HCT116 (cell line): ENCODE data around the gene STK32C. TPM values are rescaled to one million over a fixed set of nuclear protein-coding genes. Genes with fewer than 3 reads are reported as not detected.

ENCODE experiments used
- ATAC-seq: fragments of 200-7000 bp; cut with Tn5 transposase; 2 replicates; pipeline ENCODE4 v1.9.1; 2020; ENCODE audit warnings: mild to moderate bottlenecking, moderate library complexity
- BruUV-seq: library from RNA; stranded (reverse); fragments of 400-500 nt; replicated peaks from 2 replicates; lab custom pipeline; 2021; lab: Mats Ljungman, UMichigan
- CTCF ChIA-PET: fragments of 300-600 bp; sonication (Branson Sonifier 250); formaldehyde crosslinking; loops from one replicate; lab custom pipeline; 2021; ENCODE audit warnings: antibody characterized with exemption; lab: Charles Lee
- POLR2A ChIA-PET: fragments of 300-600, 350-600 bp; sonication (Branson Sonifier 250); formaldehyde crosslinking; loops from one replicate; lab custom pipeline; 2021; ENCODE audit warnings: antibody characterized with exemption; lab: Charles Lee
- RAD21 ChIA-PET, 2 experiments: fragments of 300-600 bp; sonication (Branson Sonifier 250); formaldehyde crosslinking; loops; one replicate each; lab custom pipeline; 2023; ENCODE audit warnings: low total read pairs in 2 of 2; ENCODE audit not compliant: uncharacterized antibody in 2 of 2, unreplicated experiment in 2 of 2, low non-redundant PET in 1 of 2; lab: Charles Lee
- DNase-seq: peaks from one replicate; pipeline ENCODE4 v3.0.0-alpha.2; 2010; ENCODE audit warnings: low read depth, low spot score
- H2AFZ ChIP-seq: fragments of 200-600 bp; shearing (Covaris generic), sonication (generic); 2 replicates; pipeline ENCODE4 v1.6.1; 2017; ENCODE audit warnings: low read depth, mixed run types, mixed read lengths, antibody characterized with exemption, low read length; ENCODE audit not compliant: poor library complexity, severe bottlenecking
- H3K27ac ChIP-seq: 2 replicates; pipeline ENCODE4 v1.5.1; 2012; ENCODE audit warnings: low read depth, low read length
- H3K27me3 ChIP-seq: fragments of 200-600 bp; sonication (generic); 2 replicates; pipeline ENCODE4 v1.6.1; 2016; ENCODE audit warnings: mixed run types, low read length, mixed read lengths; ENCODE audit not compliant: insufficient read depth
- H3K36me3 ChIP-seq, 2 experiments: fragments of 200-500 bp in 1 of 2; fragments of 200-600 bp in 1 of 2; sonication (Bioruptor generic) in 1 of 2; sonication (generic) in 1 of 2; 2 replicates each; pipeline versions ENCODE4 v1.5.1 to v1.6.1; 2014 to 2016; ENCODE audit warnings: low read length in 2 of 2, inconsistent platforms in 1 of 2, mixed read lengths in 1 of 2, mixed run types in 1 of 2; ENCODE audit not compliant: insufficient read depth in 2 of 2, control insufficient read depth in 1 of 2
- H3K4me1 ChIP-seq, 2 experiments: fragments of 200-600 bp in 1 of 2; sonication (generic) in 1 of 2; 2 replicates each; pipeline versions ENCODE4 v1.5.1 to v1.6.1; 2012 to 2017; ENCODE audit warnings: low read length in 2 of 2, inconsistent platforms in 1 of 2, mild to moderate bottlenecking in 1 of 2, mixed read lengths in 1 of 2, mixed run types in 1 of 2, moderate library complexity in 1 of 2; ENCODE audit not compliant: insufficient read depth in 2 of 2, control insufficient read depth in 1 of 2
- H3K4me2 ChIP-seq: fragments of 200-600 bp; sonication (generic); 2 replicates; pipeline ENCODE4 v1.6.1; 2017; ENCODE audit warnings: mixed run types, low read length, mixed read lengths
- H3K4me3 ChIP-seq, 2 experiments: fragments of 200-600 bp in 1 of 2; sonication (generic) in 1 of 2; replicated peaks in 1 of 2; 2 replicates each; pipeline ENCODE4 v1.5.1; 2011 to 2016; ENCODE audit warnings: low read length in 2 of 2, control low read depth in 1 of 2, low read depth in 1 of 2, mild to moderate bottlenecking in 1 of 2, mixed read lengths in 1 of 2, mixed run types in 1 of 2
- H3K79me2 ChIP-seq: fragments of 200-600 bp; sonication (generic); 2 replicates; pipeline ENCODE4 v1.6.1; 2017; ENCODE audit warnings: mild to moderate bottlenecking, mixed run types, low read length, moderate library complexity, mixed read lengths; ENCODE audit not compliant: insufficient read depth
- H3K9ac ChIP-seq: fragments of 200-600 bp; sonication (generic); 2 replicates; pipeline ENCODE4 v1.6.1; 2016; ENCODE audit warnings: low read length, mixed read lengths
- H3K9me2 ChIP-seq: fragments of 200-600 bp; sonication (generic), shearing (Covaris generic); 2 replicates; pipeline ENCODE4 v1.6.1; 2017; ENCODE audit warnings: mixed run types, mild to moderate bottlenecking, moderate library complexity; ENCODE audit not compliant: insufficient read depth
- H3K9me3 ChIP-seq, 2 experiments: fragments of 200-500 bp in 1 of 2; fragments of 200-600 bp in 1 of 2; sonication (Bioruptor generic) in 1 of 2; sonication (generic) in 1 of 2; 2 replicates each; pipeline ENCODE4 v1.6.1; 2014 to 2017; ENCODE audit warnings: low read length in 2 of 2, mixed read lengths in 2 of 2, inconsistent platforms in 1 of 2, low read depth in 1 of 2, mild to moderate bottlenecking in 1 of 2, mixed run types in 1 of 2, moderate library complexity in 1 of 2; ENCODE audit not compliant: control insufficient read depth in 1 of 2, insufficient read depth in 1 of 2
- H4K20me1 ChIP-seq: fragments of 200-600 bp; sonication (generic), shearing (Covaris generic); 2 replicates; pipeline ENCODE4 v1.6.1; 2017; ENCODE audit warnings: mixed run types, mild to moderate bottlenecking, moderate library complexity; ENCODE audit not compliant: insufficient read depth
- CBX3 ChIP-seq: IDR thresholded peaks from 2 replicates; pipeline ENCODE4 v1.6.1; 2012; ENCODE audit warnings: low read depth
- CEBPB ChIP-seq: IDR thresholded peaks from 2 replicates; pipeline ENCODE4 v1.6.1; 2012; ENCODE audit warnings: low read depth
- EGR1 ChIP-seq: IDR thresholded peaks from 2 replicates; pipeline ENCODE4 v1.6.1; 2012; ENCODE audit warnings: low read depth
- EZH2phosphoT487 ChIP-seq: fragments of 200-600 bp; IDR thresholded peaks from 2 replicates; pipeline ENCODE4 v1.6.1; 2018; ENCODE audit warnings: antibody characterized with exemption, borderline replicate concordance
- FOSL1 ChIP-seq: IDR thresholded peaks from 2 replicates; pipeline ENCODE4 v1.6.1; 2012; ENCODE audit warnings: low read depth
- JUND ChIP-seq: IDR thresholded peaks from 2 replicates; pipeline ENCODE4 v1.6.1; 2012
- POLR2A ChIP-seq: IDR thresholded peaks from 2 replicates; pipeline ENCODE4 v1.7.0; 2011; ENCODE audit warnings: borderline replicate concordance; ENCODE audit not compliant: insufficient read depth, insufficient read length; ENCODE audit errors: extremely low read depth
- POLR2AphosphoS5 ChIP-seq: IDR thresholded peaks from 2 replicates; pipeline ENCODE4 v1.6.1; 2011; ENCODE audit warnings: mild to moderate bottlenecking, low read depth, low read length, moderate library complexity
- RAD21 ChIP-seq: IDR thresholded peaks from 2 replicates; pipeline ENCODE4 v1.6.1; 2012; ENCODE audit warnings: low read depth, mild to moderate bottlenecking
- SP1 ChIP-seq: IDR thresholded peaks from 2 replicates; pipeline ENCODE4 v1.6.1; 2012; ENCODE audit warnings: low read depth
- SRF ChIP-seq: IDR thresholded peaks from 2 replicates; pipeline ENCODE4 v1.6.1; 2012; ENCODE audit warnings: low read depth
- TCF7L2 ChIP-seq: IDR thresholded peaks from 2 replicates; pipeline ENCODE4 v1.7.0; 2011; ENCODE audit warnings: borderline replicate concordance, inconsistent platforms; ENCODE audit not compliant: insufficient read depth, insufficient read length; ENCODE audit errors: extremely low read depth
- YY1 ChIP-seq: IDR thresholded peaks from 2 replicates; pipeline ENCODE4 v1.6.1; 2011; ENCODE audit warnings: low read length, low read depth, moderate library complexity, mild to moderate bottlenecking; ENCODE audit not compliant: insufficient replicate concordance; ENCODE audit errors: extremely low read depth
- ZNF274 ChIP-seq: fragments of 200-500 bp; sonication (Bioruptor generic); IDR thresholded peaks from 2 replicates; pipeline ENCODE4 v1.6.1; 2014; ENCODE audit warnings: mild to moderate bottlenecking, low read depth, low read length, inconsistent platforms
- intact Hi-C: fragments of 100-400 bp; cut with micrococcal nuclease; formaldehyde crosslinking; loops from 2 replicates; pipeline ENCODE4 v1.10.0; 2022
- total RNA-seq: library from RNA; stranded (reverse); gene quantifications from one replicate; pipeline ENCODE4 v1.2.1, GENCODE V29; 2021; ENCODE audit not compliant: unreplicated experiment
- TF ChIP-seq, protein P1 (sequence below), 3 experiments: fragments of 200-600 bp in 1 of 3; sonication (generic) in 1 of 3; IDR thresholded peaks in 2 of 3; conservative IDR thresholded peaks in 1 of 3; 2 replicates each; pipeline ENCODE4 v1.5.1; 2012 to 2017; ENCODE audit warnings: low read depth in 2 of 3, low read length in 2 of 3, antibody characterized with exemption in 1 of 3, borderline replicate concordance in 1 of 3, control low read depth in 1 of 3, mild to moderate bottlenecking in 1 of 3, mixed read lengths in 1 of 3, mixed run types in 1 of 3, moderate library complexity in 1 of 3; ENCODE audit not compliant: insufficient read depth in 1 of 3
- TF ChIP-seq, protein P2 (sequence below): IDR thresholded peaks from 2 replicates; pipeline ENCODE4 v1.6.1; 2012
- TF ChIP-seq, protein P3 (sequence below): IDR thresholded peaks from 2 replicates; pipeline ENCODE4 v1.6.1; 2012; ENCODE audit warnings: low read depth
- TF ChIP-seq, protein P4 (sequence below): IDR thresholded peaks from 2 replicates; pipeline ENCODE4 v1.6.1; 2011; ENCODE audit warnings: mild to moderate bottlenecking, low read length, moderate library complexity; ENCODE audit not compliant: insufficient replicate concordance; ENCODE audit errors: extremely low read depth

The STK32C gene
- total RNA-seq, 1 experiment from 2014 or later: 29.7 TPM

DNA sequence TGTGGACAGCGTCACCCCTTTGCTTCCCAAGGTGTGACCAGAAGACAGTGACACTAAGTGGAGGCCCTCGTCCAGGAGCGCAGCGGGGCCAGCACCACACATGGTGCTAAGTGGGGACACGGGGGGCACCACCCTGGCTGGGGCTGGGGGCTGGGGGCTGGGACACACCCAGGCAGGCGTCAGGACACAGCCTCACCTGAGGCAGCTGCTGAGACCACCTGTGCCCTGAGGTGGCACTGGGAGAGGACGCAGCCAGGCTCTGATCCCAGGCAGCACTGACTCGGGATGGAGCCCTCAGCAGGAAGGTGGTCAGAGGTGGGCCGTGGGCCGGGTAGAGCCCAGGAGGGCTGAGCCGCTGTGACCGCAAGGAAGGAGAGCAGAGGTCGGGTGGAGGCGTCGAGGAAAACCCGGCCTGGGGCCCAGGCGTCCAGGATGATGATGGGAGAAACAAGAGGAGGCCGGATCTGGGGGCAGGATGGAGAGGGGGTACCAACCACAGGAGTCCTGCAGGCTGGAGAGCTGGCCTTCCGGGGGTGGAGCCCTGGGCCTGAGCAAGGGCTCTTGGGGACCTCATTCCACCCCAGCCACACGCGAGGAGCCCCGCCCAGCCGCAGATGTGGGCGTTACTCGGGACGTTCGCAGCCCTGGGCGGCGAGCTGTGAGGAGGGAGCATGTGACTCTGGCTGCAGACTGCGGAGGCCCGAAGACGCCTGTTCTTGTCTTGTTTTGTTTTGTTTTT, 46.8 kb upstream of the STK32C start:
- H3K27ac ChIP-seq: no peak overlapping the region
- no peaks in the 10 kb centered on the region for H3K4me1 ChIP-seq
- H3K4me3 ChIP-seq: no peak overlapping the region
- no peak overlapping the region for H3K9ac ChIP-seq
- TF ChIP-seq POLR2AphosphoS5 (no peak), POLR2A (no peak), RAD21 (no peak), SRF (no peak), SP1 (no peak), JUND (no peak), EGR1 (no peak), CEBPB (no peak), FOSL1 (no peak), TCF7L2 (no peak), EZH2phosphoT487 (no peak), ZNF274 (no peak), CBX3 (no peak), YY1 (no peak)
- TF ChIP-seq, protein P1, sequence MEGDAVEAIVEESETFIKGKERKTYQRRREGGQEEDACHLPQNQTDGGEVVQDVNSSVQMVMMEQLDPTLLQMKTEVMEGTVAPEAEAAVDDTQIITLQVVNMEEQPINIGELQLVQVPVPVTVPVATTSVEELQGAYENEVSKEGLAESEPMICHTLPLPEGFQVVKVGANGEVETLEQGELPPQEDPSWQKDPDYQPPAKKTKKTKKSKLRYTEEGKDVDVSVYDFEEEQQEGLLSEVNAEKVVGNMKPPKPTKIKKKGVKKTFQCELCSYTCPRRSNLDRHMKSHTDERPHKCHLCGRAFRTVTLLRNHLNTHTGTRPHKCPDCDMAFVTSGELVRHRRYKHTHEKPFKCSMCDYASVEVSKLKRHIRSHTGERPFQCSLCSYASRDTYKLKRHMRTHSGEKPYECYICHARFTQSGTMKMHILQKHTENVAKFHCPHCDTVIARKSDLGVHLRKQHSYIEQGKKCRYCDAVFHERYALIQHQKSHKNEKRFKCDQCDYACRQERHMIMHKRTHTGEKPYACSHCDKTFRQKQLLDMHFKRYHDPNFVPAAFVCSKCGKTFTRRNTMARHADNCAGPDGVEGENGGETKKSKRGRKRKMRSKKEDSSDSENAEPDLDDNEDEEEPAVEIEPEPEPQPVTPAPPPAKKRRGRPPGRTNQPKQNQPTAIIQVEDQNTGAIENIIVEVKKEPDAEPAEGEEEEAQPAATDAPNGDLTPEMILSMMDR (IDR thresholded peaks at IDR 0.05 in 2 of 3, conservative IDR thresholded peaks at IDR 0.05 in 1 of 3; ENCODE audit: borderline replicate concordance in 1 of 3, insufficient read depth in 1 of 3, low read depth in 2 of 3, low read length in 2 of 3): no peak
- TF ChIP-seq, protein P2, sequence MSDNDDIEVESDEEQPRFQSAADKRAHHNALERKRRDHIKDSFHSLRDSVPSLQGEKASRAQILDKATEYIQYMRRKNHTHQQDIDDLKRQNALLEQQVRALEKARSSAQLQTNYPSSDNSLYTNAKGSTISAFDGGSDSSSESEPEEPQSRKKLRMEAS: no peak
- TF ChIP-seq, protein P3, sequence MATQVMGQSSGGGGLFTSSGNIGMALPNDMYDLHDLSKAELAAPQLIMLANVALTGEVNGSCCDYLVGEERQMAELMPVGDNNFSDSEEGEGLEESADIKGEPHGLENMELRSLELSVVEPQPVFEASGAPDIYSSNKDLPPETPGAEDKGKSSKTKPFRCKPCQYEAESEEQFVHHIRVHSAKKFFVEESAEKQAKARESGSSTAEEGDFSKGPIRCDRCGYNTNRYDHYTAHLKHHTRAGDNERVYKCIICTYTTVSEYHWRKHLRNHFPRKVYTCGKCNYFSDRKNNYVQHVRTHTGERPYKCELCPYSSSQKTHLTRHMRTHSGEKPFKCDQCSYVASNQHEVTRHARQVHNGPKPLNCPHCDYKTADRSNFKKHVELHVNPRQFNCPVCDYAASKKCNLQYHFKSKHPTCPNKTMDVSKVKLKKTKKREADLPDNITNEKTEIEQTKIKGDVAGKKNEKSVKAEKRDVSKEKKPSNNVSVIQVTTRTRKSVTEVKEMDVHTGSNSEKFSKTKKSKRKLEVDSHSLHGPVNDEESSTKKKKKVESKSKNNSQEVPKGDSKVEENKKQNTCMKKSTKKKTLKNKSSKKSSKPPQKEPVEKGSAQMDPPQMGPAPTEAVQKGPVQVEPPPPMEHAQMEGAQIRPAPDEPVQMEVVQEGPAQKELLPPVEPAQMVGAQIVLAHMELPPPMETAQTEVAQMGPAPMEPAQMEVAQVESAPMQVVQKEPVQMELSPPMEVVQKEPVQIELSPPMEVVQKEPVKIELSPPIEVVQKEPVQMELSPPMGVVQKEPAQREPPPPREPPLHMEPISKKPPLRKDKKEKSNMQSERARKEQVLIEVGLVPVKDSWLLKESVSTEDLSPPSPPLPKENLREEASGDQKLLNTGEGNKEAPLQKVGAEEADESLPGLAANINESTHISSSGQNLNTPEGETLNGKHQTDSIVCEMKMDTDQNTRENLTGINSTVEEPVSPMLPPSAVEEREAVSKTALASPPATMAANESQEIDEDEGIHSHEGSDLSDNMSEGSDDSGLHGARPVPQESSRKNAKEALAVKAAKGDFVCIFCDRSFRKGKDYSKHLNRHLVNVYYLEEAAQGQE: no peak
- TF ChIP-seq, protein P4, sequence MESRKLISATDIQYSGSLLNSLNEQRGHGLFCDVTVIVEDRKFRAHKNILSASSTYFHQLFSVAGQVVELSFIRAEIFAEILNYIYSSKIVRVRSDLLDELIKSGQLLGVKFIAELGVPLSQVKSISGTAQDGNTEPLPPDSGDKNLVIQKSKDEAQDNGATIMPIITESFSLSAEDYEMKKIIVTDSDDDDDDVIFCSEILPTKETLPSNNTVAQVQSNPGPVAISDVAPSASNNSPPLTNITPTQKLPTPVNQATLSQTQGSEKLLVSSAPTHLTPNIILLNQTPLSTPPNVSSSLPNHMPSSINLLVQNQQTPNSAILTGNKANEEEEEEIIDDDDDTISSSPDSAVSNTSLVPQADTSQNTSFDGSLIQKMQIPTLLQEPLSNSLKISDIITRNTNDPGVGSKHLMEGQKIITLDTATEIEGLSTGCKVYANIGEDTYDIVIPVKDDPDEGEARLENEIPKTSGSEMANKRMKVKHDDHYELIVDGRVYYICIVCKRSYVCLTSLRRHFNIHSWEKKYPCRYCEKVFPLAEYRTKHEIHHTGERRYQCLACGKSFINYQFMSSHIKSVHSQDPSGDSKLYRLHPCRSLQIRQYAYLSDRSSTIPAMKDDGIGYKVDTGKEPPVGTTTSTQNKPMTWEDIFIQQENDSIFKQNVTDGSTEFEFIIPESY: no peak
- DNase-seq: no peak
- H3K36me3 ChIP-seq: no peaks in the 10 kb centered on the region
- ATAC-seq: no peak
- H3K4me2 ChIP-seq: no peak overlapping the region
- BruUV-seq: no TSS peak
- no peaks in the 10 kb centered on the region for H3K9me2 ChIP-seq
- H3K27me3 ChIP-seq: no peaks in the 10 kb centered on the region
- no peaks in the 10 kb centered on the region for H3K9me3 ChIP-seq
- CTCF ChIA-PET: interaction anchor here (0.9 kb wide), 1 partner anchor 39 kb away, joined by 3 read pairs; no protein-coding TSS in a partner anchor
- no peaks in the 10 kb centered on the region for H4K20me1 ChIP-seq
- intact Hi-C loops: no loop called here
- POLR2A ChIA-PET: no interaction called here
- no peak overlapping the region for H2AFZ ChIP-seq
- RAD21 ChIA-PET: no interaction called here
- H3K79me2 ChIP-seq: no peaks in the 10 kb centered on the region
